NCI-H526 (cell line): ENCODE measurements around the gene LHFPL5.

Experiments used
- DNase-seq, 2 experiments: peaks; one replicate each; lab custom pipeline; 2025; lab: John Stamatoyannopoulos, UW

Gene LHFPL5

GRCh38 chr6:35804996-35805736, at the start of gene LHFPL5:
Gene LHFPL5, plus strand, starts transcription at chr6:35805352. Its CDS starts 319 bp downstream, at chr6:35805671.
- peak; percentile 78 to 95 for DNase-seq

- peak; percentile 18 to 63 for DNase-seq
Measured at GRCh38 chr6:35757456-35758123, 47.6 kb upstream of the LHFPL5 start.

- no peak for DNase-seq
Measured at GRCh38 chr6:35759426-35759825, 45.7 kb upstream of the LHFPL5 start.

GRCh38 chr6:35765739-35766138, 39.4 kb upstream of the LHFPL5 start:
- DNase-seq, result no peak

DNA sequence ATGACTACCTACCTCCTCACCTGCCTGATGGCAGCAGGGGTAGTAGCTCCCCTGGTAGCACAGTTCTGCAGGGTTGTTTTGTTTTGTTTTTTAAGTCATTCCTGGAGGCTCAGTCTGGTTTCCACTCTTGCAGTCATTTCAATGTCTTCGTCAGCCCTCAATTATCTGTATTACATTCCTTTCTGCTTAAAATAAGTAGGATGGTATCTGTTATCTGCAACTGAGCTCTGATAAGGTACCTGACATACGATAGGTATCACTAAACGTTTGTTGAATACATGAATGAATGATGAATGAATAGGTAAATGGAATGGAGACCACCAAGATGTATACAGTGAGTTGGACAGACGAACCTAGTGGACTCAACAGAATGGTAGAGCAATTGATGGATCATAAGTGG, 35.9 kb upstream of the LHFPL5 start:
- no peak for DNase-seq

DNA sequence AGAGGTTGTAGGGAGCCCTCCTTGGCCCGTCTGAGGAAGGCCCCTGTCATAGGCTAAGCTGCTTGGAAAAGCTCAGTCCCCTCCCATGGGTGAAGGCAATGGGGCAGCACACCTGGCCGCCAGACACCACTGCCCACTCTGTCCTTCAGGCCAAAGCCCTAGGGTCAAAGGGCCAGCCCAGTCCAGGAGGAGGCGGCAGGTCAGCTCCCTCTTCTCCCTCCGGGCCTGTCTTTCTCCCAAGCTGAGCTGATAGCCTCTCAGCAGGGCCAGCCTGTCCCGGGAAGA, 33.9 kb upstream of the LHFPL5 start:
- no peak for DNase-seq

DNA sequence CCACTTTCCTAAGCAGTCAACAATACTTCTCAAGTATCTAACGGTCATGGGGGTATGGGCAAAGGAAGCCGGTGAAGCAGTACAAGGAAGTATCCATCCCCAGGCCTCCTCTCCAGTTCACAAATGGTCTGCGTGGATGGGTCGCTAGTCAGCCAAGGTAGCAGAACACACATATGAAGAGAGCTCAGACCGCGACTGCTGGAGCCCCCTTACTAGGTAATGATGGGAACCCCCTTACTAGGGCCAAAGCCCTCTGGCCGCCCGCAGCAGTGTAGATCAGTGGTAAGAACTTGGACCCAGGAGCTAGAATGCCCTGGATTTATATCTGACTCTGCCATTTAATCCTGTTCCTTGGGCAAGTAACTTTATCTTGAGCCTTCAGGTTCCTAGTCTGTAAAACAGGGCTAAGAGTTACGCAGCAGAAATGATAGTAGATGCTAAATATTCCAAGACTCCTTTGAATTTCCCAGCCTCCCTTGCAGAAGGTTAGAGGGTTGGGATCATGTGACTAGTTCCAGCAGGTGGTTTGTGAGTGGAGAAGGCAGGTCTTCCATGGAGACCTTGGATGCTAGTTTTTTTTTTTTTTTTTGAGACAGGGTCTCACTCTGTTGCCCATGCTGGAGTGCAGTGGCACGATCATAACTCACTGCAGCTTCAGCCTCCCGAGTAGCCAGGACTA, 30.9 kb upstream of the LHFPL5 start:
- no peak for DNase-seq

DNA sequence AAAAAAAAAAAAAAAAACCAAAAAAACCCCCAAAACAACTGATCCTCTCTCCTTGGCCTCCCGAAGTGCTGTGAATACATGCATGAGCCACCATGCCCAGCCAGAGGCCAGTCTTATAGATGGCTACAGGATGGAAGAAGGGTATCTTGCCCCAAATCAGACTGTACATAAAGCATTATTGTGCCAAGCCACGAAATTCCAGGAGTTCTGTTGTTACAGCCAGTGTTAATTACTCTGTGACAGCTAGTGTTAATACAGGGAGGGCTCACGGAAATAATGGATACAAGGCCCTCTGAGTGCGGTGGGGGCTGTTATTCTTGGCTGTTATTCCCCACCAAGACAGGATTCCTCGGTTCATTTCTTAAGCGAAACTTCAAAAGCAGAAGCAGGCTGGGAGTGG, 30.1 kb upstream of the LHFPL5 start:
- DNase-seq, result no peak

DNA sequence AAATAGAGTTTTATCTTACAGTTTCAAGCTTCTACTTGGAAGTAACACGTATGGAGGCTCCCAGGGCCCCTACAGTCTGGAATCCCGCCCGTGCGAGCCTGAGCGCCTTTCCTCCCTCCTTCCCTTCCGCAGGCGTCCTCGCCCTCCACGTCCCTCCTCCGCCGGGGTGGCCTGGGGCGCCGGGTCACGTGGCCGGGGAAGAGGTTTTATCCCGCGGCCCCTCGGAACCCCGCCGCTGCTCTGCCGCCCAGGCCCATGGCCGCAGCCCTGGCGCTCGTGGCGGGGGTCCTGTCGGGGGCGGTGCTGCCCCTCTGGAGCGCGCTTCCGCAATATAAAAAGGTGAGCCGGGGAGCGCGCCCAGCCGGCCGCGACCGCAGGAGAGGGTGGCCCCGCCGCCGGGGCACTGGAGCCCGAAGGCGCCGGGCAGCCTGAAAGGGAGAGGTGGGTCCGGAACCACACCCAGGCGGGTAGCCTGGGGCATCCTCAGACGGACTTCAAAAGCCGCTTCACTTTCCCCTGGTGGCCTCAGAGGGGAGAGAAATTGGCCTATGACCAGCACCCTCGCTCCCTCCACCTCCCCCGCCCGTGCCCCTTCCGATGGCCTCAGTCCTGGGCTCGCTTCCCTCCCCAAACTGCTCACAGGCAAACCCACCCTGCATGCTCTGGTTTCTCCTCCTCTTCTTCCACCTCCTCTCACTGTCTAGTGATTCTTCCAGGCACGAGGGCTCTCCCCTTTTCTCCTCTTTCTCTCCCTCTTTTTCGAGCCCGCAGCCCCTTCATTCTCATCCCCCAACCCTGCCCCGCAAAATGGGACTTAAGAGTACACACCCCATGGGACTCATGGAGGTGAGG, 28.6 kb upstream of the LHFPL5 start, which contains the start of gene CLPSL2:
TSS of gene CLPSL2 (plus strand) at position 235 of the 852 bp plus-strand sequence. CDS start at position 256, 21 bp downstream.
- DNase-seq, result peak; percentile 53 to 83

DNA sequence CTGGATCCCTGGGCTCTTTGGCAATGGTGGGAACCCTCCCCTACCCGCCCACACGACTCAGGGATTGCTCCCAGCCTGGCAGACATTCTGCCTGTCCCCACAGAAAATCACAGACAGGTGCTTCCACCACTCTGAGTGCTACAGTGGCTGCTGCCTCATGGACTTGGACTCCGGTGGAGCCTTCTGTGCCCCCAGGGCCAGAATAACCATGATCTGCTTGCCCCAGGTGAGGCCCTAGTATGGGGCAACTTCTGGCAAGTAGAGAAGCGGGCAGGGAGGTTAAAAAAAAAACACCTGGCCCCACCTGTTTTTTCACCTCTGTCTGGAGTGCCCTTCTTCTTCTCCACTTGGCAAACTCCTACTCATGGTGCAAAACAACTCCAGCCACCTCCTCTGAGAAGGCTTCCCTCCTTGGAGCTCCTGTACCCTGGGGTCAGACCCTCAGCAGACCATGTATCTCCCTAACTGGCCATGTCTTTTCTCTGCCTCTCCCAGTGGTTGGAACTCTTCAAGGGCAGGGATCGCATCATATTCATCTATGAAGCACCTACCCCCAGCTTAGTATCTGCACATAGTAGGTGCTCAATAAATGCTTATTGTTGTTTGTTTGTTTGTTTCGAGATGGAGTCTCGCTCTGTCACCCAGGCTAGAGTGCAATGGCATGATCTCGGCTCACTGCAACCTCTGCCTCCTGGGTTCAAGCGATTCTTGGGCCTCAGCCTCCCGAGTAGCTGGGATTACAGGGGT, 27.6 kb upstream of the LHFPL5 start:
- no peak for DNase-seq

DNA sequence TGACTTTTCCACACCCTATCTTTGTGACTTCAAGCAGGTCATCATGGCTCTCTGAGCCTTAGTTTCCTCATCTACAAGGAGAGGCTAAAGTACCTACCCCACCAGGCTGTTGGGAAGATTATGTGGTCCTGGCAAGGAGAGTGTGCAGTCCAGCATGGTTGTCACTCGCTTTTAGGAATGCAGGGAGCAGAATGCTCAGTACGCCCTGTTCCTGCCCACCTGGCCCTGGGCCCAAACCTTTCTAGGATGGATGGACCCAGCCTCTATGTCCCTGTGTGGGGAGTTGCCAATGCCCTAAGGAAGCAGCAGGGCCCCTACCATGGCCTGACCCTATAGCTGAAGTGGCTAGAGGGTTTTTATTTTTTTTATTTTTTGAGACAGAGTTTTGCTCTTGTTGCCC, 26.7 kb upstream of the LHFPL5 start:
- DNase-seq, result no peak

DNA sequence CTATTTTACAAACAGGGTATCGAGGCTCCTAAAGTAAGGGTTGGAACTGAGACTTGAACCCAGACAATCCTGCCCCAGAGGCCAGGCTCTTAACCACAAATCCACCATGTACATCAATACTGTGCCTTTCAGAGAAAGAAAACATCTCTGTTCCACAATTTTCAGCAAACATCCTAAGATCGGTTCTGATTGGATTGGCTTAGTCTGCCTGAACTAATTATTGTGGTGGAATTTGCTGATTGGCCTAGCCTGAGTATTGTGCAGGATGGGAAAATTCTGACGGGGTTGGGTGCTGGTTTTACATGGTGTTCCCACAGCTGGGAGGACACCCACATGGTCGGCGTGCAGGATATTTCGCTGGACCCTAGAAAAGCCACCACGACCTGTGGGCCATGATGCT, 24.4 kb upstream of the LHFPL5 start, which contains the start of gene CLPSL1:
TSS of gene CLPSL1 (plus strand) at position 301 of the 400 bp plus-strand sequence. CDS start at position 393, 92 bp downstream.
- no peak for DNase-seq

DNA sequence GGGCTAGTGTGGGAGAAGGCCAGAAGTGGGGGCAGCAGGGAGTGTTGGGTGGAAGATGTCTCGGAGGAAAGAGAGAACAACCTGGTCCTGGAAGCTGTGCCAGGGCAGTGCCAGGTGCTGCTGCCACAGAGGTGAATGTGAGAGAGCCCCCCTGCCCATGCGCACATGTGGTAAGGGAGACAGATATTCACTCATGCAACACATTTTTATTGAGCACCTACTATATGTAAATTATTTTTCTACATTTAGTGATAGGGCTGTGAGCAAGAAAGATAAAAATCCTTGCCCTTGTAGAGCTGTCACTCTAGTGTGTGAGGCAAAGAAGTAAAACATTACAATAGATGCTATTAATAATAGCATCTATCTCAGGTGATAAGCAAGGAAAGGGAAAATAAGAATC, 23.9 kb upstream of the LHFPL5 start:
- DNase-seq, result no peak

DNA sequence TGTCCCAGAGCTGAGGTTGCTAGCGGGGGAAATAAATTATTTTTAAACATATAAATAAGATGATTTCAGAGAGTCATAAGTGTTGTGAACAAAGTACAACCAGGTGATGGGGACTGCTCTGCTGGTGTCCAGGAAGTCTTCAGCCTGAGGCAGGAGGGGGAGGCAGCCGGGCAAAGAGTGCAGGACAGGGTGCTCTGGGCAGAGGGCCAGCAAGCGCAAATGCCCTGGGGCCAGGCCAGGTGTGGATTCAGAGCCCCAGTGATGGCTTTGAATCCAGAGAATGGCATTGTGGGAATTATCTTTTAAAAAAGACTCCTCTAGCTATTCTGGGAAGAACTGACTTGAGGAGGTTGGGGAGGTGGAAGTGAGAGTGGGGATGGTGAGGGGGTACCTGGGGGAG, 22.7 kb upstream of the LHFPL5 start:
- no peak for DNase-seq

DNA sequence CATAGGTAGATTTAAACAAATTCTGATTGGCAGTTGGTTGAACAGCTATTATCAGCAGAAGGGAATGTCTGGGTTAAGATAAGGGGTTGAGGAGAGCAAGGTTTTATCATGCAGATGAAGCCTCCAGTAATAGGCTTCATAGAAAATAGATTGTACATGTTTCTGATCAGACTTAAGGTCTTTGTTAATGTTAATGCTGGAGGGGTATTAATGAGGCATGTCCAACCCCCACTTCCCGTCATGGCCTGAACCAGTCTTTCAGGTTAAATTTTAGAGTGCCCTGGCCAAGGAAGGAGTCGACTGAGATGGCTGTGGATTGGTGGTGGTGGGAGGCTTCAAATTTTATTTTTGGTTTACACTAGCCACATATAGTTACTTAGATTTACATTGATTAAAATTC, 21.0 kb upstream of the LHFPL5 start:
- DNase-seq, result no peak

- no peak for DNase-seq
Measured at GRCh38 chr6:35786272-35786671, 18.9 kb upstream of the LHFPL5 start.

GRCh38 chr6:35786810-35787209, 18.3 kb upstream of the LHFPL5 start:
- DNase-seq, result no peak

DNA sequence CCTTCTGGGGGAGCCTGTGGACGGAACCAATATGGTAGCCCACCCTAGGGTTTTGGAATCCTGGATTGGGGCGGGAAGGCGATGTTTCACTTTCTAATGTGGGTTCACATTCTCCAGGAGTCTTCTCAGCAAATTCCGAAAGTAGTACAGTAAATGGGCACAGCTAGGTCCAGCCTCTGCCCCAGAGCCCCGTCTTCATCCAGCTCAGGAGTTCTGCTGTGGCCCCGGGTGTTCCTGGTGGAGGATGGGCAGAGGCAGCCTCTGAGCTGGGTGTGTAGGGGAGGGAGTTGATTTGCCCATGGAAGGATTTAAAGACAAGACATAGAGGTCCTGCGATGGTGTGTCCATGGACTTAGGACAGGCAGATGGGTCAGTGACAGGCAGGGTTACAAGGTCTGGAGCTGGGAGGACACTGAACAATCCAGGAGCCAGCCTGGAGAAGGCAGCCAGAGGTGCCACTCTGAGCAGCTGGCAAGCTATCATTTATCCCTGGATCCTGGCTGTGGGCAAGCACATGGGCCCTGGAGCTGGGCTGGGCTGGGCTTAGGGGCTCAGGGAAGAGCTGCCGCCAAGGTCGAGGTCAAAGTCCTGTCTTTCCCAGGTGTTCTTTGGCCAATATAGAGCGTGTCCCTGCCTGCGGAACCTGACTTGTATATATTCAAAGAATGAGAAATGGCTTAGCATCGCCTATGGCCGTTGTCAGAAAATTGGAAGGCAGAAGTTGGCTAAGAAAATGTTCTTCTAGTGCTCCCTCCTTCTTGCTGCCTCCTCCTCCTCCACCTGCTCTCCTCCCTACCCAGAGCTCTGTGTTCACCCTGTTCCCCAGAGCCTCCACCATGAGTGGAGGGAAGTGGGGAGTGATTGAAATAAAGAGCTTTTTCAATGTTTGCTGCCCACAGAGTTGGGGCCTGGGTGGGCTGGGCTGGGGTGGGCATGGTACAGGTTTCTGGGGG, 17.6 kb upstream of the LHFPL5 start:
- peak in 1 of 2 experiments; percentile 54 for DNase-seq

DNA sequence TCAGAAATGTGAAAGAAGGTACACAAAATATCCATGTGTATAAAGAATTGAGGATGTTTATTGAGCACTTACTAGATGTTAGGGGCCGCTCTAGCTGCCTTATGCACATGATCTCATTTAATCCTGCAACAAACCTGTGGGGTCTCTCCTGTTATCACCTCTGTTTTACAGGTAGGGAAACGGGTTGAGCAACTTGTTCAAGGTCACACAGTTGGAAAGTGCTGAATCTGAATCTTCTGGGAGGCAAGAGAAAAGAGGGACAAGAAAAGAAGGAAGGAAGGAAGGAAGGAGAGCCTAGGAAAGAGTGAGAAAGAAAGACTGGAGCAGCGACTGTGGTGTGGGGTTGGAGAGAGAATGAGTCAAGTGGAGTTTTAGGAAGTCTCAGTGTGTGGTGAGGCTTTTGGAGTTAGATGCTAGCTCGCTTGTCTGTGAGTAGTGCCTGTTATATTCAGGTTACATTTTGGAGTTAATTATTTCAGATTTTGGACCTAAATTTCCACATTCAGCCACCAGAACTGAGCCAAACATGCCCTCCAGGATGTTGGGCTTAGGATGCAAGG, 16.6 kb upstream of the LHFPL5 start:
- no peak for DNase-seq

GRCh38 chr6:35790683-35791082, 14.5 kb upstream of the LHFPL5 start:
- DNase-seq, result no peak
